ENCODE results near the gene KRT7.
"Not testable (repeated sequence)": the region's sequence is repeated elsewhere in the genome, so short reads cannot be mapped to it uniquely, and the experiment has no call there.

KRT7 gene

DNA sequence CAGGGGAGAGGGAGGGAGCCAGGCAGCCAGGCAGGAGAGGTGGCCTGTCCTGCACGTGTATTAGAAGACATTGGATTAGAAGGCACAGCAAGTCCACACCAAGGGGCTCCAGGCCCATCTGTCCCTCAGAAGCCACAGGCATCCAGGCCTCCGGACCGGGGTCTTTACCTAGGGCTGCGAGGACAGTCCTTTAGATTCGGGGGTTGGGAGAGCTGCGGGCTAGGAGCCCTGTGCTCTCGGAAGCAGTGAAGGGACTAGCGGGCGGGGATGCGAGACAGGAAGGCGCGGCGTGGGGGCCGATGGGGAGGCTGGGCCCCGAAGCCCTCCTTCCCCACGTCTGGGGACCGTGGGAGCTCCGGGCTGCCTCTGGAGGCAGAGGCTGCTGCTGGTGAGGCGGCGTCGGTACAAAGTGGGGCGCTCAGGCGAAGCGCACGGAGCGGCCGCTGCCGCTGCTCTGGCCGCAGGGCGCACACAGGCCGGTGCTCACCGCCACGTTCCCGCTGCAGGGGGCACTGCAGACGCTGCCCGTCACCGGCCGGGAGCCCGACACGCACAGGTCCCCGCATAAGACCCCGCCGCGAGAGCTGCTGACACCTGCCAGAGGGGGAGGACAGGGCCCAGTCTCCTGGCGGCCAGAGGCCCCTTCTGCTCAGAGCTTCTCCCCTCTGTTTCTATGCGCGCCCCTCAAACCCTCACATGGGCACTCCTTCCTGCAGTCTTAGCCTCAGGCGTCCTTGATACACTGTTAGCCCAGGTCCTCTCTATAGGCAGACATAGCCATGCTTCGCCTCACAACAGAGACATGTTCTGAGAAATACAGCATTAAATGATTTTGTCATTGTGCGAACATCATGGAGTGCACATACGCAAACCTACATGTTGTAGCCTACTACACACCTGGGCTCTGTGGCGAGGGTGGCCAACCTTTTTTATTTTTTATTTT lies 17.3 kb downstream of the KRT7 start:
- DNase-seq (ENCODE audit: low read depth) = no peak
- TF ChIP-seq, protein P1, sequence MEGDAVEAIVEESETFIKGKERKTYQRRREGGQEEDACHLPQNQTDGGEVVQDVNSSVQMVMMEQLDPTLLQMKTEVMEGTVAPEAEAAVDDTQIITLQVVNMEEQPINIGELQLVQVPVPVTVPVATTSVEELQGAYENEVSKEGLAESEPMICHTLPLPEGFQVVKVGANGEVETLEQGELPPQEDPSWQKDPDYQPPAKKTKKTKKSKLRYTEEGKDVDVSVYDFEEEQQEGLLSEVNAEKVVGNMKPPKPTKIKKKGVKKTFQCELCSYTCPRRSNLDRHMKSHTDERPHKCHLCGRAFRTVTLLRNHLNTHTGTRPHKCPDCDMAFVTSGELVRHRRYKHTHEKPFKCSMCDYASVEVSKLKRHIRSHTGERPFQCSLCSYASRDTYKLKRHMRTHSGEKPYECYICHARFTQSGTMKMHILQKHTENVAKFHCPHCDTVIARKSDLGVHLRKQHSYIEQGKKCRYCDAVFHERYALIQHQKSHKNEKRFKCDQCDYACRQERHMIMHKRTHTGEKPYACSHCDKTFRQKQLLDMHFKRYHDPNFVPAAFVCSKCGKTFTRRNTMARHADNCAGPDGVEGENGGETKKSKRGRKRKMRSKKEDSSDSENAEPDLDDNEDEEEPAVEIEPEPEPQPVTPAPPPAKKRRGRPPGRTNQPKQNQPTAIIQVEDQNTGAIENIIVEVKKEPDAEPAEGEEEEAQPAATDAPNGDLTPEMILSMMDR (IDR thresholded peaks at IDR 0.05; ENCODE audit: insufficient read depth, low read depth, low read length, missing control alignments) = no peak
- H3K4me3 ChIP-seq (ENCODE audit: low read depth, low read length) = no peak overlapping the region

- TF ChIP-seq, protein P1 (IDR thresholded peaks at IDR 0.05; ENCODE audit: insufficient read depth, low read depth, low read length, missing control alignments) = no peak
- no peak for DNase-seq (ENCODE audit: low read depth)
- H3K4me3 ChIP-seq (ENCODE audit: low read depth, low read length) = no peak overlapping the region
Measured at GRCh38 chr12:52251367-52252051, 18.5 kb downstream of the KRT7 start.

GRCh38 chr12:52252175-52252615 lies 19.2 kb downstream of the KRT7 start:
- DNase-seq (ENCODE audit: low read depth); H3K4me3 ChIP-seq (ENCODE audit: low read depth, low read length): not testable (repeated sequence)

DNA sequence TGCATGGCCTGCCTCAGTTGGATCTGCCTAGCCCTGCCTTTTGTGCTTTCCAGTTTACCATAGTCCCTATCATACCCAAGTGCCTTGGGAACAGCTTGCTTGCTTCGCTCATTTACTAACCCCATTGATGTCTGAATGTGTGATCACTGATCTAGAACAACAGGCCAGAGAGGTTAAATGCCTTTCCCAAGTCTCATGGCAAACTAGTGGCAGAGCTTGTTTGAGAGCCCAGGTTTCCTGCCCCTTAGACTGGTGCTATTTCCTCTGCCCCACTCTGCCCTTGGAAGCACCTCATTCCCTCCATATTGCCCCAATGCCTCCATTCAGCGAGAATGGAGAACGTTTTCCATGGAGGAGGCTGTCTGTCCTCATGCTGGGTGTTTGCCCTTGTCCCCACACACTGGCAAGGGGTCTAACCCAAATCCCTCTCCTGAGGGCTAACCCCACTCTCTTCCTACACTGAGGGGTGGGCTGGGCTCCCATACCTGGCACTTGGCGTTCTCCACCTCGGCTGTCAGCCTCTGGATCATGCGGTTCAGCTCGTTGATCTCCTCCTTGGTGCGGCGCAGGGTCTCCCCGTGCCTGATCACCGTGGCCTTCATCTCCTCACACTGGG lies 19.8 kb downstream of the KRT7 start:
- no peak for DNase-seq (ENCODE audit: low read depth)
- H3K4me3 ChIP-seq (ENCODE audit: low read depth, low read length) = no peak overlapping the region
- TF ChIP-seq, protein P1 (IDR thresholded peaks at IDR 0.05; ENCODE audit: insufficient read depth, low read depth, low read length, missing control alignments) = no peak

DNA sequence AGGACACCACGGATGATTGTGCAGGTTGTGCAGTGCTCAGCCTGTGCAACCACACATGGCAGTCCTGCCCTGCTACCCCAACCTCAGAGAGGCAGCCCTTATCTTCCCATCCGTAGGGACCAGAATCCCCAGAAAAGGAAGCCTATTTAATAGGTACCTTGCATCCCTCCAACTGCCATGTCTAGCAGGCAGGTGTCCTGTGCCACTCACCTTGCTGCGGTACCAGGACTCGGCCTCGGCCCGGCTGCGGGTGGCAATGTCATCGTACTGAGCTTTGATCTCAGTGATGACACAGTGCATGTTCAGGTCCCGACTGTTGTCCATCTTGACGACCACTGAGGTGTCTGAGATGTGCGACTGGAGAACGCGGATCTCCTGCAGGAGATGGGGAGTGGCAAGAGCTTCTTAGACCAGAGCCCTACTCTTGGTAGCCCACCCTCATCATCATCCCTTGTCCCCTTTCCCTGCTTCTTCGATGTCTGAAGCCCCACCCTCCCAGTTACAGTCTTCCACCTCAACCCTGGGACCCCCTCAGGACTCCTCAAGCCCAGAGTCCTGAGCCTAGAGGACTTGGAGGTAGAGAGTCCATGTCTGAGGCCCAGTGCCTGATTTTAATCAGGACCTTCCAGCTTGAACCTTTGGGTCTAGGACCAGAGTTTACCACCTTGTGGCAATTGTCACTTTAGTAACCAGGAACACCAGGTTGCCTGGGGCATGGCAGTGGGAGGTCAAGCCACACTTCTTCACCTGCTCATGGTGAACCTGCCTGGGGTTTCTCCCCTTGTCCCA lies 20.5 kb downstream of the KRT7 start:
- no peak for DNase-seq (ENCODE audit: low read depth)
- no peak overlapping the region for H3K4me3 ChIP-seq (ENCODE audit: low read depth, low read length)
- TF ChIP-seq, protein P1 (IDR thresholded peaks at IDR 0.05; ENCODE audit: insufficient read depth, low read depth, low read length, missing control alignments) = no peak

GRCh38 chr12:52254180-52254964 lies 21.3 kb downstream of the KRT7 start:
- DNase-seq (ENCODE audit: low read depth) = no peak
- TF ChIP-seq, protein P1 (IDR thresholded peaks at IDR 0.05; ENCODE audit: insufficient read depth, low read depth, low read length, missing control alignments) = no peak
- no peak overlapping the region for H3K4me3 ChIP-seq (ENCODE audit: low read depth, low read length)

Measured in GM12865 (cell line).